T-helper 17 cell (primary cell): Measurements from ENCODE around the gene CAMKK2. TPM values are rescaled to one million over a fixed set of nuclear protein-coding genes. Genes with fewer than 3 reads are reported as not detected.
"Not testable (repeated sequence)": the region's sequence is repeated elsewhere in the genome, so short reads cannot be mapped to it uniquely, and the experiment has no call there.

ENCODE experiments used
- ATAC-seq: fragments of 150-1000 bp; cut with Tn5 transposase; 2 replicates; pipeline ENCODE4 v1.10.0; 2021; ENCODE audit warnings: mild to moderate bottlenecking, moderate library complexity
- DNase-seq, 3 donors: peaks; one replicate each; pipeline versions ENCODE4 v3.0.0 to v3.0.0-alpha.2; 2020 to 2021
- H3K9me3 ChIP-seq: one replicate; pipeline ENCODE4 v1.7.0; 2013; ENCODE audit warnings: low read length, mild to moderate bottlenecking; ENCODE audit not compliant: control insufficient read depth, poor library complexity, severe bottlenecking
- H3K27ac Mint-ChIP-seq: one replicate; pipeline ENCODE4 v1.8.0; 2022; ENCODE audit warnings: mild to moderate bottlenecking, moderate library complexity, mixed read lengths
- H3K27me3 Mint-ChIP-seq: one replicate; pipeline ENCODE4 v1.8.0; 2022; ENCODE audit warnings: mixed read lengths
- H3K36me3 Mint-ChIP-seq: one replicate; pipeline ENCODE4 v1.8.0; 2022; ENCODE audit warnings: low read depth, mixed read lengths
- H3K4me1 Mint-ChIP-seq: one replicate; pipeline ENCODE4 v1.8.0; 2022; ENCODE audit warnings: mild to moderate bottlenecking, mixed read lengths
- H3K4me3 Mint-ChIP-seq: one replicate; pipeline ENCODE4 v1.8.0; 2022; ENCODE audit warnings: mild to moderate bottlenecking, moderate library complexity, mixed read lengths
- total RNA-seq, 4 donors: library from RNA in 2 of 4; stranded (reverse) in 2 of 4; gene quantifications; one replicate each; pipeline ENCODE4 v1.2.3 and lab custom pipeline; 2022 to 2026

CAMKK2 gene
- total RNA-seq, 2 donors from 2014 or later = 12.5 to 15.8 TPM

DNA sequence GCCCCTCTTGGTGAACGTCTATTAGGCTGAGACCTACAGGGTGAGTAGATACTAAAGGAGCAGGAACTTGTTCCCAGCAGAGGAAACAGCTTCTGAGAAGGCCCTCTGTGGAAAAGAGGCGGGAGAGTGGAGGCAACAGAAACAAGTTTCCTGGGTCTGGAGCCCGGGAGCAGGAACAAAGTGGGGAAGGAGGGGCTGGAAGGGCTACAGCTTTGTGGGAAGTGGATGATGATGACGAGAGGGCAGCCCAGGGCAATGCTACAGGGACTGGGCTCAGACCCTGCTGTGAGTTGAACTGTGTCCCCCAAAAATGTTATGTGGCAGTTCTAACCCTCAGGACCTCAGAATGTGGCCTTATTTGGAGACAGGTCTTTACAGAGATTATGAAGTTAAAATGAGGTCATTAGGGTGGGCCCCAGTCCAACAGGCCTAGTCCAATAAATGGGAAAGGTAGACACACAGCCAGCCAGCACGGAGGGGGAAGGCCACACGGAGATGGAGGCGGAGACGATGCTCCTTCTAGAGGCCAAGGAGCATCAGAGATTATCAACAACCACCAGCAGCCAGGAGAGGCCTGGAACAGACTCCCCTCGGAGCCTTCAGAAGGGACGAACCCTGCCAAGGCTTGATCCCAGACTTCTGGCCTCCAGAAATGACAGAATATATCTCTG lies 14.3 kb downstream of the CAMKK2 start:
- DNase-seq (no peak), ATAC-seq (no peak)
- Mint-ChIP-seq H3K27ac (peak overlapping the region; percentile 49), H3K36me3 (no peaks in the 10 kb centered on the region), H3K4me3 (no peak overlapping the region), H3K27me3 (no peaks in the 10 kb centered on the region), H3K4me1 (peaks cover 2% of the 10 kb centered on the region)
- no peaks in the 10 kb centered on the region for H3K9me3 ChIP-seq

DNA sequence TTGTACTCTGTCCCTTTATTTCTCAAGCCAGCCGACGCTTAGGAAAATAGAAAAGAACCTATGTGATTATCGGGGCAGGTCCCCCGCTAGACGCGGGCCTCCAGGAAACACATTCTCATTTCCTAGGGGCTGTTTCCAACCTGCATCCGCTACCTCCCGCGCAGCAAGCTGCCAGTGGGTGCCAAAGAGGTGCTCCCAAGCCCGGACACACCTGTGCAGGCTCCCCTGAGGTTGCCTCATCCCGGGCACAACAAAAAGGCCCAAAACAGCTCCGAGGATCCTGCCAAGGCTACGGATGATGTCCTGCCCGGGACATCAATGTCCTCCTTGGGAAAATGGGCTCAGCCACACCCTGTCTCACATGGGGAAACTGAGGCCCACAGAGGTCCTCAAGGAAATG lies 15.4 kb downstream of the CAMKK2 start:
- H3K36me3 Mint-ChIP-seq, H3K4me1 Mint-ChIP-seq, H3K27me3 Mint-ChIP-seq, H3K27ac Mint-ChIP-seq, H3K4me3 Mint-ChIP-seq, H3K9me3 ChIP-seq, ATAC-seq, DNase-seq: not testable (repeated sequence)

DNA sequence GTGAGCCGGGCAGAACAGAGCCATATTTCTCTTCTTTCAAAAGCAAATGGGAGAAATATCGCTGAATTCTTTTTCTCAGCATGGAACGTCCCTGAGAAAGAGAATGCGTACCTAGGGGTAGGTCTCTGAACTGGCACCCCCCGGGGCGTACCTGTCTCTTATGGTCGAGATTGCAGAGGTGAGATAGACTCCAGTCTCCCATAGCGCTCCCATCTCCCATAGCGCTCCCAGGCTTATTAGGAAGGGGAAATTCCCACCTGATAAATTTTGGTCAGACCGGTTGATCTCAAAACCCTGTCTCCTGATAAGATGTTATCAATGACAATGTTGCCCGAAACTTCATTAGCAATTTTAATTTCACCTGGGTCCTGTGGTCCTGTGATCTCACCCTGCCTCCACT lies 16.0 kb downstream of the CAMKK2 start:
- not testable (repeated sequence) for H3K9me3 ChIP-seq, H3K4me1 Mint-ChIP-seq, H3K27ac Mint-ChIP-seq, H3K27me3 Mint-ChIP-seq, H3K36me3 Mint-ChIP-seq, DNase-seq, ATAC-seq, H3K4me3 Mint-ChIP-seq

GRCh38 chr12:121279507-121279915 lies 17.0 kb downstream of the CAMKK2 start:
- ATAC-seq (no peak), DNase-seq (no peak)
- no peaks in the 10 kb centered on the region for H3K9me3 ChIP-seq
- Mint-ChIP-seq H3K36me3 (no peaks in the 10 kb centered on the region), H3K4me1 (peaks cover 4% of the 10 kb centered on the region), H3K27ac (peak overlapping the region; percentile 56), H3K4me3 (no peak overlapping the region), H3K27me3 (no peaks in the 10 kb centered on the region)

DNA sequence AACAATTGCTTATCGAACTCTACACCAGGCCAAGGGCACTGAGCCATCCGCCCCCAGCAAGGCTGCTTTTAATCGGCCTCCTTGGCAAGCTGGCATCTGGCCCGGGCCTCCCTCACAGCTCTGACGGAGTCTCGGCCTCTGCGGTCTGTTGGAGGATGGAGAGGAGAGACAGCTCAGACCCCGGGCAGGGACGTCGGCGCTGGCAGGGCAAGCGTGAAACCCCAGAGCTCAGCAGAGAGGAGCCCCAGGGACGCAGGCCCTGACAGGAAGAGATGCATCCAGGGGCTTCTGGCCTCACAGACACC lies 17.5 kb downstream of the CAMKK2 start:
- Mint-ChIP-seq H3K27ac (peak overlapping the region; percentile 56), H3K36me3 (no peaks in the 10 kb centered on the region), H3K4me1 (peaks cover 4% of the 10 kb centered on the region), H3K27me3 (no peaks in the 10 kb centered on the region), H3K4me3 (no peak overlapping the region)
- DNase-seq = no peak
- ATAC-seq = no peak
- no peaks in the 10 kb centered on the region for H3K9me3 ChIP-seq

DNA sequence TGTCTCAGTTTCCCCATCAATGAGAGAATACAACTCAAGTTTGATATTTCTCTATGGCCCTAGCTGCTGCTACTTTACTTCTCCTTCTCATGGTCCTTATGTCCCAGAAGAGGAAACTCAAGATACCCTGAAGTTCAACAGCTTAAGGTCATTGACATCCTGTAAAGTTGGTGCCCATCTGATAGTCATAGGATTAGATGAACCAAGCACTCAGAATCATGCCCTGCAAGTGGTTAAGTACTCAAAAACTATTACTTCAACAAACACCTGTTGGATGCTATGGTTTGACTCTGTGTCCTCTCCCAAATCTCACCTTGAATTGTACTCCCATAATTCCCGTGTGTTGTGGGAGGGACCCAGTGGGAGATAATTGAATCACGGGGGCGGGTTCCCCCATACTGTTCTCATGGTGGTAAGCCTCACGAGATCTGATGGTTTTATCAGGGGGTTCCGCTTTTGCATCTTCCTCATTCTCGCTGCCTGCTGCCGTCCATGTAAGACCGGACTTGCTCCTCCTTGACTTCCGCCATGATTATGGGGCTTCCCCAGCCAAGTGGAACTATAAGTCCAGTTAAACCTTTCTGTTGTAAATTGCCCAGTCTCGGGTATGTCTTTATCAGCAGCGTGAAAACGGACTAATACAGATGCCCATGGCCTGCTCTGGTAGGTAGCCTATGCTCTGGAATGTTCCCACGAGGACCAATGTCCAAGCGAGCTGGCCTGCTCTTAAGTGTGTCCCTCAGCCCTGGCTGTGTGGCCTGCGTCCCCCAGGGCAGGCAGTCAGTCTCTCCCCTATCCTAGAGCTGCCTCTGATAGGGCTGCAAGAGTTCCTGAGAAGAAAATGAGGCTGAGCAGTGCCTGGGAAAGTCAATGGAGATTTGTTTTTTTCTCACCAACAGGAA lies 18.1 kb downstream of the CAMKK2 start:
- H3K4me3 Mint-ChIP-seq = no peak overlapping the region
- no peaks in the 10 kb centered on the region for H3K36me3 Mint-ChIP-seq
- peaks cover 8% of the 10 kb centered on the region for H3K4me1 Mint-ChIP-seq
- no peaks in the 10 kb centered on the region for H3K27me3 Mint-ChIP-seq
- DNase-seq = no peak
- peak; percentile 41 for ATAC-seq
- peak overlapping the region; percentile 56 for H3K27ac Mint-ChIP-seq
- H3K9me3 ChIP-seq = no peaks in the 10 kb centered on the region

- DNase-seq (no peak), ATAC-seq (no peak)
- H3K4me1 Mint-ChIP-seq = peaks cover 12% of the 10 kb centered on the region
- no peaks in the 10 kb centered on the region for H3K27me3 Mint-ChIP-seq
- peaks cover 4% of the 10 kb centered on the region for H3K36me3 Mint-ChIP-seq
- H3K9me3 ChIP-seq = no peaks in the 10 kb centered on the region
- no peak overlapping the region for H3K4me3 Mint-ChIP-seq
- H3K27ac Mint-ChIP-seq = no peak overlapping the region
Observed at GRCh38 chr12:121277374-121277759, 19.1 kb downstream of the CAMKK2 start.

DNA sequence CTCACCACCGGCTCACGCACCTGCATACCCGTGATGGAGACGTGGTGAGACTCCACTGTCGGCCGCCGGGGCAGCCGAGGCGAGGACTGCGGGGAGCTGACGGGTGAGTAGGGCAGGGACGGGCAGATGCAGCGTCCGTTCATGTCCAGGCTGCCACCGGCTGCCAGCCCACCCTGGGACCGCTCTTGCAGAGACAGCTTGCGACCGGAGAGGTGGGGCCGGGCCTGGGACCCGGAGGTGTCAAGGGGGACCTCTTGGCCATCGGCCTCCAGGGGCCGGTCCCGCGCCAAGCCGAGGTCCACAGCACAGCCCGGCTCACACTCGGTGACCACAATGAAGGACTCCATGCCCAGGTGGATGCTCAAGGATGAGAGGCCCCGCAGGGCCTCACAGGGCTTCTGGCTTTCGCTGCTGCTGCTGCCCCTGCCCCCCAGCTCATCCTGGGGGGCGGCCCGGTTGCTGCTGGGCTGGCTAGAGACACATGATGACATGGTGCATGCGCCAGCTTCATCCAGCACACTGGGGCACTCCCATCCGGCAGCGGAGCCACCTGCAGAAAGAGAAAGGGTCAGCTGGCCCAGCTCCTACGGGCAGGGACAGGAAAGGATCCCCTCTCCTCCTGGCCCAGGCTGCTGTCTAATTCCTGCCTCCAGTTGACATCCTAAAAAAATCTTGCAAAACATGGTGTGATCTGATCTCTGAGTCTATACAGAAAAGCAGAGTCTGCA lies 22.3 kb downstream of the CAMKK2 start:
- H3K9me3 ChIP-seq = no peaks in the 10 kb centered on the region
- DNase-seq (no peak), ATAC-seq (no peak)
- Mint-ChIP-seq H3K27me3 (no peaks in the 10 kb centered on the region), H3K36me3 (peaks cover 4% of the 10 kb centered on the region), H3K4me3 (no peak overlapping the region), H3K27ac (no peak overlapping the region), H3K4me1 (peaks cover 12% of the 10 kb centered on the region)

GRCh38 chr12:121273364-121273896 lies 23.1 kb downstream of the CAMKK2 start:
- no peaks in the 10 kb centered on the region for H3K9me3 ChIP-seq
- Mint-ChIP-seq H3K27me3 (no peaks in the 10 kb centered on the region), H3K4me3 (no peak overlapping the region), H3K27ac (no peak overlapping the region), H3K36me3 (peaks cover 4% of the 10 kb centered on the region), H3K4me1 (peaks cover 12% of the 10 kb centered on the region)
- DNase-seq = no peak
- ATAC-seq = no peak

DNA sequence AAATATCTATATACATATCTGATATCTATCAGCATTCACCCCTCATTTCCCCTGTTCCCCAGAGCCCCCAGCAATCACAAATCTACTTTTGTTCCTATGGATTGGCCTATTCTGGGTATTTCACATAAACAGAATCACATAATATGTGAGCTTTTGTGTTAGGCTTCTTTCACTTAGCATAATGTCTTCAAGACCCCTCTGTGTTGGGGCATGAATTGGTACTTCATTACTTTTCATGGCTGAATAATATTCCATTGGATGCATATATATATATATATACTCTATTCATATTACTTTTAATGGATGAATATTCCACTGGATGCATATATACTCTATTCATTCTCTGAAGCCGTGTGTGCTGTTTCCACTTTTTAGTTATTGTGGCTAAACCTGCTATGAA lies 28.7 kb downstream of the CAMKK2 start:
- Mint-ChIP-seq H3K4me1 (peaks cover 5% of the 10 kb centered on the region), H3K4me3 (no peak overlapping the region), H3K27ac (no peak overlapping the region), H3K27me3 (no peaks in the 10 kb centered on the region), H3K36me3 (peaks cover 8% of the 10 kb centered on the region)
- H3K9me3 ChIP-seq = no peaks in the 10 kb centered on the region
- no peak for DNase-seq
- no peak for ATAC-seq

DNA sequence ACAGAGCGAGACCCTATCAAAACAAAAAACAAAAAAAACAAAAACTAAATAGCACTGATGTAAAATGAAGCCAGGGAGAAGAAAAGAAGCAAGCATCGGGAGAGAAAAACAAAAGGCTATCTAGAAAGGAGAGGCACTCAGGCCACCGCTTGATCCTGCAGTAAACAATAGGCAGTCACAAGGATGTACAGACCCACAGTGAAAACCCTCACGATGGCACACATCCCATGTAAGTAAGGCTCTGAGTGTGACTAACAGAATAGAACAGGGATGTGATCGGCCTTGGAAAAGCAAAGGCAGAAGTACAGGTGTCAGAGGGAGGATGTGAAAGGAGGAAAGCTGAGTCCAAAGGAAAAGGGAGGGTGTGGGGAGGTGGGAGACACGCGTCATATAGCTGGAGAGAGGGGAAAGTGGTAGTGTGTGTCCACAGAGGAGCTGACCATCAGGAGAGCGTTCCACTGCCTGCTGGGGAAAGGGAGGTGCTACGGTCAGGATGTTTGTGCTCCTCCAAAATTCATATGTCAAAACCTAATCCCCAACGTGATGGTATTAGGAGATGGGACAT lies 31.5 kb downstream of the CAMKK2 start:
- no peaks in the 10 kb centered on the region for H3K9me3 ChIP-seq
- Mint-ChIP-seq H3K36me3 (peaks cover 11% of the 10 kb centered on the region), H3K27ac (no peak overlapping the region), H3K27me3 (no peaks in the 10 kb centered on the region), H3K4me1 (peaks cover 3% of the 10 kb centered on the region), H3K4me3 (no peak overlapping the region)
- ATAC-seq (no peak), DNase-seq (no peak)

- no peaks in the 10 kb centered on the region for H3K9me3 ChIP-seq
- Mint-ChIP-seq H3K4me1 (peaks cover 3% of the 10 kb centered on the region), H3K36me3 (peaks cover 11% of the 10 kb centered on the region), H3K27me3 (no peaks in the 10 kb centered on the region), H3K4me3 (no peak overlapping the region), H3K27ac (no peak overlapping the region)
- DNase-seq (no peak), ATAC-seq (no peak)
Observed at GRCh38 chr12:121264135-121264534, 32.4 kb downstream of the CAMKK2 start.
